HG03442 (cell line): ENCODE measurements around the gene MPP4.

Experiments
- ATAC-seq: cut with Tn5 transposase; IDR thresholded peaks from one replicate; pipeline ENCODE4 v1.9.1; 2021; ENCODE audit warnings: mild to moderate bottlenecking, moderate library complexity; ENCODE audit not compliant: unreplicated experiment

Gene MPP4

DNA sequence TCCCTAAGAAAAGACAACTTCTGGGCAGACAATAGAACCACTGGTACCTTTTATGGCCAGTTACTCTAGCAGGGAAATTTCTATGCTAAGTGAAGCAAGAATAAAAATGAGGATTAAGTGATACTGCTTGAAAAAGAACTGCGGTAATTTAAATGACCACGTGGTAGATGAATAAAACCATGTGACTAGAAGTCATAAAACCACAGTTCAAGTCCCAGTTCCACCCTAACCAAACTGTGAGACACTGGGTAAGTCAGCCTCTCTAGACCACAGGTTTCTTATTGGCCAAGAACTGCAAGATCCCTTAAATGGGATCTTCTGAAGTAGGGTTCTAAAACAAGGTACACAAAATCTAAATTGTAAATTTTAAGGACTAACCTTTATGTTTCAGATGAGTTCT is 67.9 kb downstream of the MPP4 start:
- no peak for ATAC-seq

DNA sequence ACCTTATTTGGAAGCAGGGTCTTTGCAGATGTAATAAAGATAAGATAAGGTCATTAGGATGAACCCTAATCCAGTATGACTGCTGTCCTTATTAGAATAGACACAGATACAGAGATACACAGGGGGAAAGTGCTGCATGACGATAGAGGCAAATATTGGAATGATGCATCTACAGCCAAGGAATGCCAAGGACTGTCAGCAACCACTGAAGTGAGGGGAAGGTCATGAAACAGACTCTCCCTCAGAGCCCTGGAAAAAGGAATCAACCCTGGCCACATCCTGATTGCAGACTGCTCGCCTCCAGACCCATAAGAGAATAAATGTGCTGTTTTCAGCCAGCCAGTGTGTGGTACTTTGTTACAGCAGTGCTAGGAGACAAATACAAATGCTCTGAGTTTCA is 69.9 kb downstream of the MPP4 start:
- no peak for ATAC-seq

- ATAC-seq: no peak
These were observed 76.0 kb downstream of the MPP4 start for GRCh38 chr2:201622306-201622970.

DNA sequence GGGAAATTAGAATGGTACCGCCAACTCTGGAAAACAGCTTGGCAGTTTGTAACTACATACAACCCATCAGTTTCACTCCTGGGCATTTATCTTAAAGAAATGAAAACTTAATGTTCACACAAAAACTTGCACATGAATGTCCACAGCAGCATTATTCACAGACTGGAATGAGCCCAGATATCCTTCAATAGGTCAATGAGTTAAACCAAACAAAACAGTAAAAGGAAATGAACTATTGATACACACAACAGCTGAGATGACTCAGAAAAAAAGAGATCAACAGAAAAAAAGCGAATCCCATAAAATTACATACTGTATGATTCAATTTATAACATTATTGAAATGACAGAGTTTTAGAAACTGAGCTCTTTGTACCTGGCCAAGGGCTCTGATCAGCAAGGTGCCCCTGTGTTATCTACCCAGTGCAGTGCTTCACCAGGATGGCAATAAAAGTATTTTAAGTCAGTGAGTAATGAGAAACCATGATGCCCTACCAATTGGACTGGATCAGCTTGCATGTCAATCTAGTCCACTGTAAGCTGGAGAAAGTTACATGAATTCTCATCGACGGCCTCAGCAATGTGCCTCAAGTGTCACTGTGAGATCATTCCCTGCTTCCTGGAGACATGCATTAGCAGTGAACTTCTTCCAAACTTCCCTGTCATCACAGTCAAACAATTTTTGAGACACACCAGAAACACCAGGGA is 77.0 kb downstream of the MPP4 start:
- ATAC-seq: no peak

DNA sequence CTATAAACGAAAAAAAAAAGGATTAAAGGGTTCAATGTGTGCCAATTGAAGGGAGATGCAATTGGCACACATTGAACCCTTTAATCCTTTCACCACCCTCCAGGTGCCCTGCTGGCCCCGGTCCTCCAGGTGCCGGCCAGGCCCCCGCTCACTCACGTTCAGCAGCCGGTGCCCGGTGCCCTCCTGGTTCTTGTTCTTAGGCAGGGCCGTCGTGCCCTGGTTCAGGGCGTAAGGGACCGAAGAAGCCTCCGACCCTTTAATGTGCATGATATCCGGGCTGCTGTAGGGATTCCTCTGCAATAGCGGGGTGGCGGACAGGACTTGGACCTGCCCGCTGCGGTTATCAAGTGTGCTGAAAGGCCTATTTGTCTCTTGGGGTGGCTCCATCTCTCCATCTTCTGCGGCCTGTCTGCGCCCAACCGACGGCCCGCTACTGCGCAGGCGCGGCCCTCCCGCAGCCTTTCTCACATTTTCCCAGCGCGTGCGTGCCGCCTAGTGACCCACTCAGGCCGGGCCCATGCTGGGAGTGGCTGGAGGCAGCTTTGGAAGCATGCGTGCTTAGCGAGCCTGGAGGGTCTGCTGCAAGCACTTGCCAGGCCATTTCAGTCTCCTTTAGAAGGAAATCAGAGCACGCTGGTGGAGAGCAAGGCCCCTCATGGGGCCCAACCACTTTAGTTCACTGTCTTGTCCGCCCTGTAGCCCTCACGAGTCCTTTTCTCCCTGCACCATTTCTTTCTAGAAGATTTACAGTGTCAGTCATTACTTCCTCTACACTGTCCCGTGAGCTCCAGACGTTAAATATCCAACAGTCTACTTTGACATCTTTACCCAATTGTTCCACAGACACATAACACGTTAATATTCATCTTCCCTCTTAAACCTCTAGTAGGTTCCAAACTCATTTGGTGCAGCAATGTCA is 79.4 kb downstream of the MPP4 start:
- no peak for ATAC-seq

GRCh38 chr2:201608021-201608420 is 90.4 kb downstream of the MPP4 start:
- ATAC-seq: no peak

- no peak for ATAC-seq
These were observed 90.9 kb downstream of the MPP4 start for GRCh38 chr2:201607568-201607967.

- no peak for ATAC-seq
These were observed 97.5 kb downstream of the MPP4 start for GRCh38 chr2:201600906-201601305.

GRCh38 chr2:201597397-201597796 is 101.0 kb downstream of the MPP4 start:
- no peak for ATAC-seq
